Measurements from ENCODE around the gene HIGD1A.

The HIGD1A gene

GRCh38 chr3:42801784-42802183 is 2.5 kb downstream of the HIGD1A start:
- DNase-seq (ENCODE audit: low spot score) (no peak), FAIRE-seq (no peak)

GRCh38 chr3:42801048-42801620 is 3.2 kb downstream of the HIGD1A start:
- FAIRE-seq (no peak), DNase-seq (ENCODE audit: low spot score) (no peak)

GRCh38 chr3:42800251-42800650 is 4.0 kb downstream of the HIGD1A start:
- DNase-seq (ENCODE audit: low spot score) (no peak), FAIRE-seq (no peak)

GRCh38 chr3:42799376-42799775 is 4.9 kb downstream of the HIGD1A start:
- FAIRE-seq (no peak), DNase-seq (ENCODE audit: low spot score) (no peak)

GRCh38 chr3:42796332-42796885 is 7.9 kb downstream of the HIGD1A start:
- FAIRE-seq, result no peak

GRCh38 chr3:42795621-42796181 is 8.6 kb downstream of the HIGD1A start:
- DNase-seq (ENCODE audit: low spot score), result no peak
- no peak for FAIRE-seq

More at GRCh38 chr3:42796332-42796885, 7.9 kb downstream of the HIGD1A start:
- DNase-seq (ENCODE audit: low spot score), result no peak

- FAIRE-seq, result no peak
- DNase-seq (ENCODE audit: low spot score), result no peak
Observed at GRCh38 chr3:42790714-42791229, 13.5 kb downstream of the HIGD1A start.

GRCh38 chr3:42786631-42787030 is 17.7 kb downstream of the HIGD1A start:
- DNase-seq (ENCODE audit: low spot score) (no peak), FAIRE-seq (no peak)

GRCh38 chr3:42786212-42786611 is 18.1 kb downstream of the HIGD1A start:
- FAIRE-seq, result no peak

GRCh38 chr3:42780892-42781700 is 23.2 kb downstream of the HIGD1A start:
- DNase-seq (ENCODE audit: low spot score), result peak; percentile 63
- no peak for FAIRE-seq

More at GRCh38 chr3:42786212-42786611, 18.1 kb downstream of the HIGD1A start:
- no peak for DNase-seq (ENCODE audit: low spot score)

- FAIRE-seq (no peak), DNase-seq (ENCODE audit: low spot score) (no peak)
Observed at GRCh38 chr3:42780398-42780797, 23.9 kb downstream of the HIGD1A start.

GRCh38 chr3:42778644-42779043 is 25.6 kb downstream of the HIGD1A start:
- DNase-seq (ENCODE audit: low spot score), result no peak
- no peak for FAIRE-seq

GRCh38 chr3:42773409-42773751 is 30.9 kb downstream of the HIGD1A start:
- no peak for FAIRE-seq
- DNase-seq (ENCODE audit: low spot score), result no peak

GRCh38 chr3:42772670-42773408 is 31.5 kb downstream of the HIGD1A start, which contains the start of gene CCDC13:
CCDC13 (minus strand) TSS chr3:42773253; CDS start chr3:42758345, 14,908 bp downstream.
- FAIRE-seq, result peak; percentile 81
- peak; percentile 94 for DNase-seq (ENCODE audit: low spot score)

GRCh38 chr3:42771271-42771670 is 33.0 kb downstream of the HIGD1A start:
- FAIRE-seq (no peak), DNase-seq (ENCODE audit: low spot score) (no peak)

GRCh38 chr3:42769477-42770131 is 34.7 kb downstream of the HIGD1A start:
- FAIRE-seq, result no peak
- no peak for DNase-seq (ENCODE audit: low spot score)

- FAIRE-seq (no peak), DNase-seq (ENCODE audit: low spot score) (no peak)
Observed at GRCh38 chr3:42764561-42765295, 39.6 kb downstream of the HIGD1A start.

- FAIRE-seq, result no peak
- DNase-seq (ENCODE audit: low spot score), result no peak
Observed at GRCh38 chr3:42764115-42764514, 40.2 kb downstream of the HIGD1A start.

GRCh38 chr3:42763021-42763420 is 41.3 kb downstream of the HIGD1A start:
- no peak for FAIRE-seq
- DNase-seq (ENCODE audit: low spot score), result no peak
